Activated CD4-positive, alpha-beta T cell treated with anti-CD3 and anti-CD28 coated beads for 48 hours (primary cell): Measurements from ENCODE around the gene DLEC1.
A peak's percentile ranks its signal among the peaks of the same experiment; 100 is the strongest.

Experiments
- DNase-seq: peaks from one replicate; pipeline ENCODE4 v3.0.0-alpha.2; 2020

DLEC1 gene

GRCh38 chr3:38114052-38114874 is 75.3 kb downstream of the DLEC1 start:
- DNase-seq, result peak; percentile 1

GRCh38 chr3:38114875-38115644 is 76.1 kb downstream of the DLEC1 start:
- peak; percentile 1 for DNase-seq

GRCh38 chr3:38115645-38116427 is 76.8 kb downstream of the DLEC1 start:
- peak; percentile 2 for DNase-seq

- DNase-seq, result no peak
These were observed 77.6 kb downstream of the DLEC1 start for GRCh38 chr3:38116471-38117162.

- DNase-seq, result no peak
These were observed 78.2 kb downstream of the DLEC1 start for GRCh38 chr3:38117163-38117716.

GRCh38 chr3:38117748-38118420 is 78.9 kb downstream of the DLEC1 start:
- DNase-seq, result peak; percentile 83

GRCh38 chr3:38118421-38119247 is 79.6 kb downstream of the DLEC1 start:
- no peak for DNase-seq

GRCh38 chr3:38119248-38119544 is 80.2 kb downstream of the DLEC1 start:
- DNase-seq, result no peak

- DNase-seq, result no peak
These were observed 81.0 kb downstream of the DLEC1 start for GRCh38 chr3:38119821-38120692.

- no peak for DNase-seq
These were observed 81.9 kb downstream of the DLEC1 start for GRCh38 chr3:38120693-38121450.

GRCh38 chr3:38121451-38121831 is 82.4 kb downstream of the DLEC1 start:
- no peak for DNase-seq

GRCh38 chr3:38121832-38122461 is 82.9 kb downstream of the DLEC1 start:
- no peak for DNase-seq

- DNase-seq, result no peak
These were observed 83.8 kb downstream of the DLEC1 start for GRCh38 chr3:38122712-38123290.

GRCh38 chr3:38124324-38125122 is 85.5 kb downstream of the DLEC1 start:
- DNase-seq, result no peak

GRCh38 chr3:38125305-38126120 is 86.5 kb downstream of the DLEC1 start:
- no peak for DNase-seq

GRCh38 chr3:38126121-38126892 is 87.3 kb downstream of the DLEC1 start:
- DNase-seq, result no peak
